ENCODE measurements around the gene OPHN1.

Gene OPHN1

GRCh38 chrX:68147848-68148247, 285.4 kb downstream of the OPHN1 start:
- TF ChIP-seq GATA3 (IDR thresholded peaks at IDR 0.05; ENCODE audit: low read depth, low read length) (no peak), GATA2 (IDR thresholded peaks at IDR 0.05; ENCODE audit: low read depth, low read length) (no peak)

- TF ChIP-seq GATA3 (IDR thresholded peaks at IDR 0.05; ENCODE audit: low read depth, low read length) (no peak), GATA2 (IDR thresholded peaks at IDR 0.05; ENCODE audit: low read depth, low read length) (no peak)
Measured at GRCh38 chrX:68146054-68146453, 287.2 kb downstream of the OPHN1 start.

- TF ChIP-seq GATA2 (IDR thresholded peaks at IDR 0.05; ENCODE audit: low read depth, low read length) (no peak), GATA3 (IDR thresholded peaks at IDR 0.05; ENCODE audit: low read depth, low read length) (no peak)
Measured at GRCh38 chrX:68139791-68140190, 293.5 kb downstream of the OPHN1 start.

GRCh38 chrX:68133181-68133580, 300.1 kb downstream of the OPHN1 start:
- TF ChIP-seq GATA3 (IDR thresholded peaks at IDR 0.05; ENCODE audit: low read depth, low read length) (no peak), GATA2 (IDR thresholded peaks at IDR 0.05; ENCODE audit: low read depth, low read length) (no peak)

- TF ChIP-seq GATA2 (IDR thresholded peaks at IDR 0.05; ENCODE audit: low read depth, low read length) (no peak), GATA3 (IDR thresholded peaks at IDR 0.05; ENCODE audit: low read depth, low read length) (no peak)
Measured at GRCh38 chrX:68132749-68133148, 300.5 kb downstream of the OPHN1 start.

GRCh38 chrX:68121835-68122234, 311.5 kb downstream of the OPHN1 start:
- TF ChIP-seq GATA3 (IDR thresholded peaks at IDR 0.05; ENCODE audit: low read depth, low read length), result no peak
- no peak for TF ChIP-seq GATA2 (IDR thresholded peaks at IDR 0.05; ENCODE audit: low read depth, low read length)

- TF ChIP-seq GATA2 (IDR thresholded peaks at IDR 0.05; ENCODE audit: low read depth, low read length), result no peak
- TF ChIP-seq GATA3 (IDR thresholded peaks at IDR 0.05; ENCODE audit: low read depth, low read length), result no peak
Measured at GRCh38 chrX:68121371-68121770, 311.9 kb downstream of the OPHN1 start.

GRCh38 chrX:68115371-68115770, 317.9 kb downstream of the OPHN1 start:
- TF ChIP-seq GATA2 (IDR thresholded peaks at IDR 0.05; ENCODE audit: low read depth, low read length) (no peak), GATA3 (IDR thresholded peaks at IDR 0.05; ENCODE audit: low read depth, low read length) (no peak)

- TF ChIP-seq GATA3 (IDR thresholded peaks at IDR 0.05; ENCODE audit: low read depth, low read length) (no peak), GATA2 (IDR thresholded peaks at IDR 0.05; ENCODE audit: low read depth, low read length) (no peak)
Measured at GRCh38 chrX:68114573-68115129, 318.6 kb downstream of the OPHN1 start.

- TF ChIP-seq GATA2 (IDR thresholded peaks at IDR 0.05; ENCODE audit: low read depth, low read length), result no peak
- TF ChIP-seq GATA3 (IDR thresholded peaks at IDR 0.05; ENCODE audit: low read depth, low read length), result no peak
Measured at GRCh38 chrX:68113837-68114572, 319.3 kb downstream of the OPHN1 start.

- TF ChIP-seq GATA3 (IDR thresholded peaks at IDR 0.05; ENCODE audit: low read depth, low read length), result no peak
- no peak for TF ChIP-seq GATA2 (IDR thresholded peaks at IDR 0.05; ENCODE audit: low read depth, low read length)
Measured at GRCh38 chrX:68112321-68112720, 321.0 kb downstream of the OPHN1 start.

GRCh38 chrX:68109162-68109561, 324.1 kb downstream of the OPHN1 start:
- TF ChIP-seq GATA3 (IDR thresholded peaks at IDR 0.05; ENCODE audit: low read depth, low read length), result no peak
- no peak for TF ChIP-seq GATA2 (IDR thresholded peaks at IDR 0.05; ENCODE audit: low read depth, low read length)

- TF ChIP-seq GATA2 (IDR thresholded peaks at IDR 0.05; ENCODE audit: low read depth, low read length) (no peak), GATA3 (IDR thresholded peaks at IDR 0.05; ENCODE audit: low read depth, low read length) (no peak)
Measured at GRCh38 chrX:68098431-68098830, 334.9 kb downstream of the OPHN1 start.

- TF ChIP-seq GATA3 (IDR thresholded peaks at IDR 0.05; ENCODE audit: low read depth, low read length) (no peak), GATA2 (IDR thresholded peaks at IDR 0.05; ENCODE audit: low read depth, low read length) (no peak)
Measured at GRCh38 chrX:68090266-68090665, 343.0 kb downstream of the OPHN1 start.

GRCh38 chrX:68087526-68087925, 345.8 kb downstream of the OPHN1 start:
- TF ChIP-seq GATA3 (IDR thresholded peaks at IDR 0.05; ENCODE audit: low read depth, low read length) (no peak), GATA2 (IDR thresholded peaks at IDR 0.05; ENCODE audit: low read depth, low read length) (no peak)

Data from SH-SY5Y (cell line).